Large intestine (tissue), 3 donors: ENCODE measurements around the gene NKD2. TPM values are rescaled to one million over a fixed set of nuclear protein-coding genes. Genes with fewer than 3 reads are reported as not detected.
A peak's percentile ranks its signal among the peaks of the same experiment; 100 is the strongest.
"Not testable (repeated sequence)": the region's sequence is repeated elsewhere in the genome, so short reads cannot be mapped to it uniquely, and the experiment has no call there.

Experiments
- DNase-seq, 2 donors: peaks; one replicate each; pipeline versions ENCODE4 v3.0.0 to v3.0.0-alpha.2; 2013
- H3K27ac ChIP-seq: one replicate; pipeline ENCODE4 v1.5.1; 2013; ENCODE audit warnings: low read length
- H3K27me3 ChIP-seq: 2 replicates; pipeline ENCODE4 v1.6.1; 2013; ENCODE audit warnings: low read length; ENCODE audit not compliant: control insufficient read depth, insufficient read depth
- H3K36me3 ChIP-seq: 2 replicates; pipeline ENCODE4 v1.6.1; 2013; ENCODE audit warnings: low read length; ENCODE audit not compliant: control insufficient read depth, insufficient read depth
- H3K4me1 ChIP-seq: one replicate; pipeline ENCODE4 v1.6.1; 2013; ENCODE audit warnings: low read length; ENCODE audit not compliant: control insufficient read depth, insufficient read depth
- H3K4me3 ChIP-seq: one replicate; pipeline ENCODE4 v1.5.1; 2013; ENCODE audit warnings: low read length
- H3K9me3 ChIP-seq: one replicate; pipeline ENCODE4 v1.6.1; 2013; ENCODE audit warnings: mild to moderate bottlenecking, low read depth, low read length, moderate library complexity; ENCODE audit not compliant: control insufficient read depth
- WGBS: methylation state at CpG from one replicate; pipeline ENCODE4 v1.1.5; 2013; ENCODE audit warnings: low lambda C conversion rate; ENCODE audit not compliant: insufficient coverage; 5-methylcytosine and 5-hydroxymethylcytosine counted together
- polyA plus RNA-seq: library from polyadenylated mRNA; unstranded; fragments of 120-200 nt; gene quantifications from one replicate; pipeline ENCODE4 v1.2.1, GENCODE V29; 2013

Gene NKD2
- polyA plus RNA-seq, 1 donor, result 15.2 TPM

DNA sequence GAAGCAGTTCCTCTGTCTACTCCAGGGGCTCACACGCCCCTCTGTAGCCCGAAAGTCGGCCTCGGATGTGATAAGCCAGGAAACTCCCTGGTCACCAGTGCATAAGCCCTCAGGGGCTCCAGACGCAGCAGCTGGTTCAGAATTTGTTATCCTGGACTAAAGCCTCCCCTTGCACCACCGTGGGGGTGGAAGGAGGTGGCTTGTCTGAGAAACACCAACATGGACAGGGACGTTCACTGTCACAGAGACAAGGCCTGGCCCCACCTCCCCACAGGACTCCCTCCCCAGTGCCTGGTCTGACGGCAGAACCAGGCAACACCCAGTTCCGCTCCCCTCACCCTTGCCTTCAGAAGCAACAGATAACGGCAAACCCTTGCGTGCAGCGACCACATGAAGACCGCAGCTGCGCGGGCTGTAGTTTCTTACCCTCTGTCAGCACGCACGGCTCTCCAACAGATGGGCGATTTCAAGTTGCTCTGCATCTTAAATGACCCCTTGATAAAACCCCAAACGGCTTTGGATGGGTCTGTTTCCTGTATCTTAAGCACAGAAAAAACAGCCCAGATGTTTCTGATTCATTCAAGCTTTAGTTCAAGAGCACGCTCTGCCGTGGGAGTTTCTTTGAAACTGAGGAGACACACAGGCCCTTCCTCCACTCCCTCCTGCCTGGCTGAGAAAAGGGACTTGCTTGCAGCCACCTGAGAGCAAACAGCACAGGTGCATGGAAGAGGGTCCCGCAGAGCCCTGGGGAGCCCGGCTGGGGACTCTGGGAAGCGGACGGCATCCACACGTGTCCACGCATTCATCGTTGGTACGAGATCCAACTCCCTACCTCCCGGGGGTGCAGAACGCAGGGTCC lies 44.7 kb upstream of the NKD2 start:
- H3K27ac ChIP-seq, result peak overlapping the region; percentile 36
- WGBS, result 80% methylated on average over 1 of the region's 31 CpGs
- no peak overlapping the region for H3K4me3 ChIP-seq
- DNase-seq, result peak; percentile 35 to 39
- no peaks in the 10 kb centered on the region for H3K36me3 ChIP-seq
- H3K9me3 ChIP-seq, result no peaks in the 10 kb centered on the region
- peaks cover 7% of the 10 kb centered on the region for H3K27me3 ChIP-seq
- H3K4me1 ChIP-seq, result peaks cover 6% of the 10 kb centered on the region

DNA sequence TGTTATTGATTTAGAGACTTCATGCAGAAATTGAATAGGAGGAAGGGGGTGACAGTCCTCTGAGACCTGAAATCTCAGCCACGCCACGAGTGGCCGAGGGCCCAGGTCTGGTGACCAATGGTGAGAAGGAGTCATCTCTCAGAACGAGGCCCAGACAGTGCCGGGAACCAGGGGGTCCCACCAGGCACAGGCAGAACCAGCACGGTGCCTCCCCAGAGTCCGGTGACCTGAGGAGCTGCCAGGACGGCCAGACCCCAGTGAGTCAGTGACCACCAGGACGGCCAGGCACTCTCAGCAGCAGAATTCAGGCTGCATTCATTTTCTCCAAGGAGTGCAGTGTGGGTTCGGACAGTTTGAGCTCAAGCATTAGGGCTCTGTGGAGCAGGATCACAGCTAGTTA lies 43.8 kb upstream of the NKD2 start:
- no CpG with 5 or more reads among the region's 10 CpGs for WGBS
- H3K27me3 ChIP-seq, result peaks cover 13% of the 10 kb centered on the region
- DNase-seq, result no peak

DNA sequence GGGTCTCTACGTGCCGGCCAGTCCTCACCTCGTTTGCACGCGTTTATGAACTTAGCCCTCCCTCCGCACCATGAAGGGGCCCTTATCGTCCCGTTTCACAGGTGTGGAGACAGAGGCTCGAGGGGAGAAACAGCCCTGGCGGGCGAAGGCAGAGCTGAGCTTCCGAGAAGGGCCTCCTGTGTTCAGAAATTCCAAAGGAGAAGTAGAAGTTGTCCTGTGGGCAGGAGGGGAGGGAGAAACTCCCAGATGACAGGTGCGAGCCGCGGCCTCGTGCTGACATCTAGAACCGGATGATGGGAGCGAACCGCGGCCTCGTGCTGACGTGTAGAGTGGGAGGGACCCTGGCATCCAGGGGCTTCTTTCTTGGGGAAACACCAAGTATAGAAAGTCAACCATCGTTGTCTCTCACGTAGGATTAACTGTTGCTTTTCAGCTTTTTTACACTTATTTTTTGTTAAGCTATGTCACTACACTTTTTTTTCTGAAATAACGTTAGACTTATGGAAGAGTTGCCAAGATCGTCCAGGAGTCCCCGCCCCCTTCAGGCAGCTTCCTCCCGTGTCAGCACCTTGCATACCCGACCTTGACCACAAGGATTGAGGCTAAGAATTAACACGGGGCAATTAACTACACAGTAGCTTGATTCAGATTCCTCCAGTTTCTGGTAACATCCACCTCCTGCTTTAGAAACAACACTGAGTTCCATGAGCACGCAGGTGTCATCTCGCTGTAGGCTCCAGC lies 42.8 kb upstream of the NKD2 start:
- no peaks in the 10 kb centered on the region for H3K9me3 ChIP-seq
- no peak for DNase-seq
- WGBS, result 68% methylated on average over 3 of the region's 32 CpGs

More for the DNA sequence above, 43.8 kb upstream of the NKD2 start:
- H3K27ac ChIP-seq, result no peak overlapping the region
- H3K36me3 ChIP-seq, result no peaks in the 10 kb centered on the region
- H3K9me3 ChIP-seq, result no peaks in the 10 kb centered on the region
- H3K4me1 ChIP-seq, result peaks cover 4% of the 10 kb centered on the region
- no peak overlapping the region for H3K4me3 ChIP-seq

DNA sequence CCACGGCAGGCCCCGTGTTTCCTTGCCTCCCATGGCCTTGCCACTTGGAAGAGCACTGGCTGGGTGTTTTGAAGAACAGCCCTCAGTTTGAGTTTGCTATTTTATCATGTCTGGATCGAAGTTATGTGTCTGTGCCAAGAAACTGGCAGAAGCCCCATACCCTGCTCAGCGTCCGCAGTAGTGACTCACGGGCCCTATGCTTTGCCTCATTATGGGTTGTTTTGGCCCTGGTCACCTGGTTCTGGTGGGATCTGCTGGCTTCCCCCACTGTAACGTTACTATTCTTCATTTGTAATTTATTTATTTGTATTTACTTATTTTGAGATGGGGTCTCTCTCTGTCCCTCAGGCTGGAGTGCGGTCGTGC lies 42.3 kb upstream of the NKD2 start:
- H3K27ac ChIP-seq, result no peak overlapping the region
- WGBS, result no CpG with 5 or more reads among the region's 9 CpGs

More for the DNA sequence above, 42.8 kb upstream of the NKD2 start:
- no peak overlapping the region for H3K4me3 ChIP-seq
- H3K27me3 ChIP-seq, result peaks cover 13% of the 10 kb centered on the region
- no peaks in the 10 kb centered on the region for H3K36me3 ChIP-seq
- peaks cover 4% of the 10 kb centered on the region for H3K4me1 ChIP-seq
- H3K27ac ChIP-seq, result no peak overlapping the region

DNA sequence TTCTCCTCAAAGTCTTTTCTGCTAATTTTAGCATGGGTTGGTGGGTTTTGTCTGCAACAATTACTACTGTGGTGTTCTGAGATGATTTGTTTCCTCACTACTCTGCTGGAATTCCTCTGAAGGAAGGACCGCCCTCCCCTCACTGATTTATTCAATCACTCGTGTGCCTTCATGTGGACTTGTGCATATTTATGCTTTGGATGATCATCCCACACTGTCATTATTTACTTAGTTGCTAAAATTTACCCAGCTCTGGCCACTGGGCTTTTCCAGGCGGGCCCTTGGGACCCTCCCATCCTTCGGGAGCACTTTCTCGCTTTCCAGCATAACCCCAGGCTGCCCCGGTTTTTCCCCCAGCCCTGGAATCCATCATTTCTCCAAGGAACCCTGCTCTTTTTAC lies 41.7 kb upstream of the NKD2 start:
- peaks cover 4% of the 10 kb centered on the region for H3K4me1 ChIP-seq
- no peak overlapping the region for H3K4me3 ChIP-seq
- peaks cover 15% of the 10 kb centered on the region for H3K27me3 ChIP-seq
- no peak for DNase-seq
- no CpG with 5 or more reads among the region's 6 CpGs for WGBS
- H3K27ac ChIP-seq, result no peak overlapping the region
- no peaks in the 10 kb centered on the region for H3K9me3 ChIP-seq
- no peaks in the 10 kb centered on the region for H3K36me3 ChIP-seq

More for the DNA sequence above, 42.3 kb upstream of the NKD2 start:
- Histone ChIP-seq H3K4me3 (no peak overlapping the region), H3K4me1 (peaks cover 4% of the 10 kb centered on the region), H3K36me3 (no peaks in the 10 kb centered on the region), H3K9me3 (no peaks in the 10 kb centered on the region), H3K27me3 (peaks cover 13% of the 10 kb centered on the region)
- no peak for DNase-seq

DNA sequence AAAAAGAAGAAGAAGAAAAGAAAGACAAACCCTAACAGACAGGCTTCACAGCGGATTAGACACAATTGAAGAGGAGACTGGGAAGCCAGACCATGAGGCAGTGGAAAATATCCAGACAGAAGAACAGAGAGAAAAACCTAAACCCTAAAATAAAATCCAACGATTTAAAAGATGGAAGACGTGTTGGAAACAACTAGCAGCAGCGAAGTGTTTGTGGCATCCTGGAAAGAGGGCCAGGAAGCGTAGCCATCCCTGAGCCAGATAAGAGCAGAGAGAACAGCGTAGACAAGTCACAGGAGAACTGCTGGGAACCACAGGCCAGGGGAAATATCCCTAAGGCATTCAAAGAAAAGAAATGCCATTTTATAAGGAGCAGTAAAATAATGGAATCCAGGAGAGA lies 39.7 kb upstream of the NKD2 start:
- no peak for DNase-seq
- Histone ChIP-seq H3K4me1 (no peaks in the 10 kb centered on the region), H3K27ac (no peak overlapping the region), H3K4me3 (no peak overlapping the region), H3K36me3 (no peaks in the 10 kb centered on the region), H3K27me3 (peaks cover 15% of the 10 kb centered on the region), H3K9me3 (no peaks in the 10 kb centered on the region)
- WGBS, result 68% methylated on average over 3 of the region's 6 CpGs

DNA sequence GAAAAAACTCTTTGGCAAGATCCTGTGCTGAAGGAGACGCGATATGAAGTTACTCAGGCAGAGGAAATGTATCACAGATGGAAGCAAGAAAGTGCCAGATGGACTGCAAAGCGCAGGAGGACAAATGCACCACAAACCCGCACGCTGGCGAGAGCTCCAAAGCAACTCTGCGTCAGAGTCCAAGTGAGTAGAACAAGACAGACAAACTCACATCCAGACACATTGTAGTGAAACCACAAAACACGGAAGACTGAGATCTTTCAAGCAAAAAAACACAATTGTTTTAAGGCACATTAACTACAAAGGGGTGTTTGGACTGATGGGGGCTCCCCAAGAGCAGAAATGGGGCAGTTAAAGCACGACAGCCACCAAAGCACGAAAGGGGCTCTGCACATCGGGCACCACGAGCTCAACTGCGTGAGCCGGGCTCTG lies 39.2 kb upstream of the NKD2 start:
- 60% methylated on average over 1 of the region's 14 CpGs for WGBS
- DNase-seq, result no peak
- no peak overlapping the region for H3K27ac ChIP-seq

DNA sequence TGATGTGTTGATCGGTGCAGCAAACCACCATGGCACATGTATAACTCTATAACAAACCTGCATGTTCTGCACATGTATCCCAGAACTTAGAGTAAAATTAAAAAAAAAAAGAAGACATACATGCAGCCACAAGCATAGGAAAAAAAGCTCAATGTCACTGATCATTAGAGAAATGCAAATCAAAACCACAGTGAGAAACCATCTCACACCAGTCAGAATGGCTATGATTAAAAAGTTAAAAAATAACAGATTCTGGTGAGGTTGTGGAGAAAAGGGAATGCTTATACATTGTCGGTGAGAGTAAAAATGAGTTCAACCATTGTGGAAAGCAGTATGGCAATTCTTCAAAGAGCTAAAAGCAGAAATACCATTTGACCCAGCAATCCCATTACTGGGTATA lies 36.0 kb upstream of the NKD2 start:
- peaks cover 15% of the 10 kb centered on the region for H3K27me3 ChIP-seq
- H3K36me3 ChIP-seq, H3K27ac ChIP-seq, H3K9me3 ChIP-seq, H3K4me1 ChIP-seq, H3K4me3 ChIP-seq, DNase-seq: not testable (repeated sequence)
- WGBS, result 100% methylated on average over 1 of the region's 2 CpGs

More for the DNA sequence above, 39.2 kb upstream of the NKD2 start:
- H3K36me3 ChIP-seq, result no peaks in the 10 kb centered on the region
- no peak overlapping the region for H3K4me3 ChIP-seq
- no peaks in the 10 kb centered on the region for H3K9me3 ChIP-seq
- no peaks in the 10 kb centered on the region for H3K4me1 ChIP-seq
- H3K27me3 ChIP-seq, result peaks cover 15% of the 10 kb centered on the region

DNA sequence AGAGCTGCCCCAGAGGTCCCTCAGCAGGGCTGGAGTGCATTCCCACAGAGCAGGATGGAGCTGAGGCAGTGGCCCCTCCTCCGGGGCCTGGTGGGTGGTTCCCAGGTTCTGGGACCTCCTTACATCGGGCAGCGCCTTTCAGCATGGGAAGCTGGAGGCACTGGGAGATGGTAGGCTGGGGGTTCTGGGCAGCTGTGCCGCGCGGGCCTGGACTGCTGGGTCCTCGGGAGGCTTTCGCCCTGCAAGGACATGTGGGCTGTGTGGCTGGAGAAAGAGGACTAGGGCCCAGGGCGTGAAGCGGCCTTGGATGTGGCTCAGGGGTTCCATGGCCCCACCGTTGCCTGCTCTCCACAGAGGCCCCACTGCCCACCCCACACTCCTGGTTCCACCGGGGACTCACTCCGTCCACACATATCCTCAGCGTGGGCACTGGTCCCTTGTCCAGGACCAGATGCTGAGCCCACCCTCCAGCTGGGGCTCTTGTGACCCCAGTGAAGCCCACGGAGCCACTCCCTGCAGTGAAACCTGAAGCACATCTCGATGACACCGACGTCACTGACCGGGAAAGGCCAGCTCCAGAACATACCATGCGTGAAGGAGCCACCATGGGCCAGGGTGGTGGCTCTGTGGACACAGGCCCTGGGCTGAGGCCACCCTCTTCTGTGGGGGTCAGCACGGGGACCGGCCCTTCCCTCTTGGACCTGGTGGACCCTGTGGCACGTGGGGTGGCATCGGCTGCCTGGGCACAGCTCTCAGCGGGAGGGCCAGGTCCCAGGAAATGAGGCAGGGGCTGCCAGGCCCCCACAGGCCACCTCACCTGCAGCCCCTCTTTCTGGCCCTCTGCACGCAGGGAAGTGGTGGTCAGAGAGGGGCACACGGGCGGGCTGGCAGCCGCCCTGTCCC lies 31.5 kb upstream of the NKD2 start:
- no peak overlapping the region for H3K27ac ChIP-seq
- H3K27me3 ChIP-seq, result no peaks in the 10 kb centered on the region
- no peak overlapping the region for H3K4me3 ChIP-seq
- WGBS, result 100% methylated on average over 1 of the region's 29 CpGs
- DNase-seq, result no peak
- H3K9me3 ChIP-seq, result no peaks in the 10 kb centered on the region
- no peaks in the 10 kb centered on the region for H3K36me3 ChIP-seq
- H3K4me1 ChIP-seq, result no peaks in the 10 kb centered on the region

DNA sequence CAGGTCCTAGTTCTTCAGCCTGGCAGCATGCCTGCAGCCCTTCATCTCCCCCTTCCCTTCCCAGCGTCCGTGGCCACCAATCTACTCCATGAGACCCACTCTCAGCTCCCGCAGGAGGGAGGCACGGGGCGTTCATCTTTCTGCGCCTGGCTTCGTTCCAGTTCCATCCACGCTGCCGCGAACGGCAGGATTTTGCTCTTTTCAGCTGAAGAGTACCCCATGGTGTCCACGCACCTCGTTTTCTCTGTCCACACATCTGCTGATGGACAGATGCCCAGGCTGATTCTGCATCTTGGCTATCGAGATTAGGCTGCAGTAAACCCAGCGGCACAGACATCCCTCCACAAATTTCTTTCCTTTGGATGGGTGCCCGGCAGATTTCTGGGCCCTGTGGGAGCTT lies 30.5 kb upstream of the NKD2 start:
- no peaks in the 10 kb centered on the region for H3K27me3 ChIP-seq
- H3K4me1 ChIP-seq, result no peaks in the 10 kb centered on the region
- no peak overlapping the region for H3K4me3 ChIP-seq
- no peak for DNase-seq
- no peaks in the 10 kb centered on the region for H3K36me3 ChIP-seq
- WGBS, result 90% methylated on average over 2 of the region's 16 CpGs
- no peak overlapping the region for H3K27ac ChIP-seq
- no peaks in the 10 kb centered on the region for H3K9me3 ChIP-seq
